Measurements from ENCODE around the gene RPS8. TPM values are rescaled to one million over a fixed set of nuclear protein-coding genes. Genes with fewer than 3 reads are reported as not detected.
"Not testable (repeated sequence)": the region's sequence is repeated elsewhere in the genome, so short reads cannot be mapped to it uniquely, and the experiment has no call there.

Gene RPS8
- total RNA-seq, 1 donor from 2014 or later = 581 TPM

GRCh38 chr1:44811234-44811633, 35.9 kb downstream of the RPS8 start:
- intact Hi-C loops (cut with DNase I) = no loop called here
- peak; percentile 38 for DNase-seq (ENCODE audit: low spot score)

DNA sequence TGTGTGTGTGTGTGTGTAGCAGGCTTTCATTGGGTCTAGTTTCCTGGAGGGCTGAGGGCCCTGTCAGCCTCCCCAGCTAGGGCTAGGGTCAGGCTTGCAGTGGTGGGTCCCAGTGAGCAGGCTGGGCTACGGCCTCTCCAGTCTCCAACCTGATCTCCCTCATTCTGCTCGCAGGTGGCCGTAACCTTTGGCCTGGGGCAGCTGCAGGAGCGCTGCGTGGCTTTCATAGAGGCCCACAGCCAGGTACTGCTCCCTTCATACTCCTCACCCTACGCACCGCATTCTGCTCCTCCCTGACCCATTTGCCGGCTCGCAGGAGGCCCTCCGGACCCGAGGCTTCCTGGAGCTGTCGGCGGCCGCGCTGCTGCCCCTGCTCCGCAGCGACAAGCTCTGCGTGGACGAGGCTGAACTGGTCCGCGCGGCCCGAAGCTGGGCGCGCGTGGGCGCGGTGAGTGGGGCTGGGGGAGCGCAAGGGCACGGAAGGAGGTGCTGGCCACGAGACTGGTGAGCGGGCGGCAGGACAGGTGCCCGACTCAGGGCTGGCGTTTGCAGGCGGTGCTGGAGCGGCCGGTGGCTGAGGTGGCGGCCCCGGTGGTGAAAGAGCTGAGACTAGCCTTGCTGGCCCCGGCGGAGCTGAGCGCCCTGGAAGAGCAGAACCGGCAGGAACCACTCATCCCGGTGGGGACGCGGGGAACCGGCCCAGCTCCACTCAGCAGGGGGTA, 37.6 kb downstream of the RPS8 start:
- intact Hi-C loops (cut with DNase I) = no loop called here
- peak; percentile 74 for DNase-seq (ENCODE audit: low spot score)

DNA sequence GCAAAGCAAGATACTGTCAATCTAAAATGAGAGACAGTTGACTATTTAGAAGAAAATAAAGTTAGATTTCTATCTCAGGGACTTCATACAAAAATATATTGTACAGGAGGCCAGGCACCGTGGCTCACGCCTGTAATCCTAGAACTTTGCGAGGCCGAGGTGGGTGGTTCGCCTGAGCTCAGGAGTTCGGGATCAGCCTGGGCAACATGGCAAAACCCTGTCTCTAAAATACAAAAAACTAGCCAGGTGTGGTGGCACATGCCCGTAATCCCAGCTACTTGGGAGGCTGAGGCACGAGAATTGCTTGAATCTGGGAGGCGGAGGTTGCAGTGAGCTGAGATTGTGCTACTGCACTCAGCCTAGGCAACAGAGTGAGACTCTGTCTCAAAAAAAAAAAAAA, 40.6 kb downstream of the RPS8 start:
- DNase-seq (ENCODE audit: low spot score); intact Hi-C loops (cut with DNase I): not testable (repeated sequence)

GRCh38 chr1:44817307-44817706, 42.0 kb downstream of the RPS8 start:
- intact Hi-C loops (cut with DNase I) = no loop called here
- DNase-seq (ENCODE audit: low spot score) = no peak

DNA sequence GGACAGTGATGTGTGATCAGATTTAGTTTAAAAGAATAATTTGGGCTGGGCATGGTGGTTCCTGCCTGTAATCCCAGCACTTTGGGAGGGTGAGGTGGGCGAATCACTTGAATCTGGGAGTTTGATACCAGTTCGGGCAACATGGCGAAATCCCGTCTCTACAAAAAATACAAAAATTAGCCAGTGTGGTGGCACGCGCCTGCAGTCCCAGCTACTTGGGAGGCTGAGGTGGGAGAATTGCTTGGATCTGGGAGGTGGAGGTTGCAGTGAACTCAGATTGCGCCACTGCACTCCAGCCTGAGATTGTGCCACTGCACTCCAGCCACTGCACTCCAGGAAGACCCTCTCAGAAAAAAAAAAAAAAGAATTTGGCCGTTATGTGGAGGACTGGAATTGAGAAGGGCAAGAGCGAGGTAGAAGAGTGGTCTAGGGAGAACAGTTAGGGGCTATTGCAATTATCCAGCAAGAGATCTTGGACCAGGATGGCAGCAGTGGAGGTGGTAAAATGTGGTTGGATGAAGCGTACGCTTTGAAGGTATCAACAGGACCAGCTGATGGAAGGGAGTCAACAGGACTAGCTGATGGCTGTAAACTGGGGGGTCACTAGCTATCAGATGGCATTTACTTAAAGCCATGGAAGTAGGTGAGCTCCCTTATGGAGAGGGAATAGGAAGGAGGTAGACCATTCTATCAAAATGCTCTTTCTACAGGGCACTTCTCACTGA, 42.6 kb downstream of the RPS8 start:
- intact Hi-C loops (cut with DNase I) = loop anchor here (2.0 kb wide), 1 partner anchor 17 kb away; the partner anchor contains the start of gene PLK3
- DNase-seq (ENCODE audit: low spot score) = no peak

GRCh38 chr1:44819196-44819607, 43.9 kb downstream of the RPS8 start:
- intact Hi-C loops (cut with DNase I) = loop anchor here (2.0 kb wide), 1 partner anchor 18 kb away; the partner anchor contains the start of gene PLK3
- DNase-seq (ENCODE audit: low spot score) = peak; percentile 24

- peak; percentile 86 for DNase-seq (ENCODE audit: low spot score)
- intact Hi-C loops (cut with DNase I) = loop anchor here (2.0 kb wide), 1 partner anchor 19 kb away; the partner anchor contains the start of gene PLK3
Observed at GRCh38 chr1:44819608-44820327, 44.4 kb downstream of the RPS8 start.

GRCh38 chr1:44820328-44821239, 45.2 kb downstream of the RPS8 start:
- no peak for DNase-seq (ENCODE audit: low spot score)
- intact Hi-C loops (cut with DNase I) = no loop called here

- DNase-seq (ENCODE audit: low spot score) = no peak
- intact Hi-C loops (cut with DNase I) = no loop called here
Observed at GRCh38 chr1:44821240-44821715, 45.9 kb downstream of the RPS8 start.

GRCh38 chr1:44822131-44822701, 46.9 kb downstream of the RPS8 start:
- intact Hi-C loops (cut with DNase I) = no loop called here

DNA sequence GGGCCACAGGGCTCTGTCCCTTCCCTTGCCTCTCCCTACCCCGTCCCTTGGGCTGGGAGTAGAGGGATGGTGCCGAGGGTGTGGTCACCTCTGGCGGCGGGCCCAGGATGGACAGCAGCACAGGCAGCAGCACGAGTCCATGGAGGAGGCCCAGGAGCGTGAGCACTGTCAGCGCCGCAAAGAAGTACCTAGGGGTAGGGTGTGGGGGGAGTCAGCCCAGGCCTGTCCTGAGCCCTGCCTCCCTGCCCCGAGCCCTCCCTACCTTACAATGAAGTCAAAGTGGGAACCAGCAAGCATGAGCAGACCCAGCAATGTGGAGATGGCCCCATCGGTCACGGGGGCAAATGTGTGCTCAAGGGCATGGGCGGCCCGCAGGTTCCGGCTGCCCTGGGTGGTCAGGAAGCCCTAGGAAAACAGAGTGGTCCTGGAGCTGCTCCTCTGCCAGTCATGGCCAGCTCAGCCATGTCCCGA, 47.7 kb downstream of the RPS8 start:
- DNase-seq (ENCODE audit: low spot score) = no peak
- intact Hi-C loops (cut with DNase I) = no loop called here

More at GRCh38 chr1:44822131-44822701, 46.9 kb downstream of the RPS8 start:
- DNase-seq (ENCODE audit: low spot score) = no peak

GRCh38 chr1:44824392-44824791, 49.1 kb downstream of the RPS8 start:
- intact Hi-C loops (cut with DNase I); DNase-seq (ENCODE audit: low spot score): not testable (repeated sequence)

GRCh38 chr1:44826375-44827196, 51.2 kb downstream of the RPS8 start:
- intact Hi-C loops (cut with DNase I) = no loop called here
- DNase-seq (ENCODE audit: low spot score) = peak; percentile 87

- no peak for DNase-seq (ENCODE audit: low spot score)
- intact Hi-C loops (cut with DNase I) = no loop called here
Observed at GRCh38 chr1:44827197-44828002, 52.1 kb downstream of the RPS8 start.

GRCh38 chr1:44828003-44828651, 52.8 kb downstream of the RPS8 start:
- intact Hi-C loops (cut with DNase I) = no loop called here

More at GRCh38 chr1:44828003-44828651, 52.8 kb downstream of the RPS8 start:
- no peak for DNase-seq (ENCODE audit: low spot score)

Measured in cardiac septum (tissue), 1 donor.